ENCODE results near the gene CFAP46. TPM values are rescaled to one million over a fixed set of nuclear protein-coding genes. Genes with fewer than 3 reads are reported as not detected.

CFAP46 gene
- total RNA-seq, 2 experiments from 2014 or later = not detected

- intact Hi-C loops (cut with micrococcal nuclease; ENCODE audit: unreplicated experiment) = no loop called here
- Histone ChIP-seq H3K27ac (ENCODE audit: low read depth, low read length, poor library complexity, severe bottlenecking) (no peak overlapping the region), H3K36me3 (ENCODE audit: insufficient read depth, low read length) (no peaks in the 10 kb centered on the region), H3K4me2 (ENCODE audit: low read length) (no peak overlapping the region), H3K9me2 (ENCODE audit: insufficient read depth, low read length) (no peaks in the 10 kb centered on the region), H3K4me3 (ENCODE audit: low read depth, low read length, poor library complexity, severe bottlenecking) (no peak overlapping the region), H3K9me3 (ENCODE audit: low read length) (no peaks in the 10 kb centered on the region), H3K4me1 (ENCODE audit: insufficient read depth, low read length, poor library complexity, severe bottlenecking) (no peaks in the 10 kb centered on the region), H3K79me2 (ENCODE audit: insufficient read depth, low read depth, low read length) (no peaks in the 10 kb centered on the region), H4K20me1 (ENCODE audit: insufficient read depth, low read length) (no peaks in the 10 kb centered on the region), H2AFZ (ENCODE audit: low read length) (no peak overlapping the region)
- POLR2A ChIA-PET = no interaction called here
- TF ChIP-seq, protein P1, sequence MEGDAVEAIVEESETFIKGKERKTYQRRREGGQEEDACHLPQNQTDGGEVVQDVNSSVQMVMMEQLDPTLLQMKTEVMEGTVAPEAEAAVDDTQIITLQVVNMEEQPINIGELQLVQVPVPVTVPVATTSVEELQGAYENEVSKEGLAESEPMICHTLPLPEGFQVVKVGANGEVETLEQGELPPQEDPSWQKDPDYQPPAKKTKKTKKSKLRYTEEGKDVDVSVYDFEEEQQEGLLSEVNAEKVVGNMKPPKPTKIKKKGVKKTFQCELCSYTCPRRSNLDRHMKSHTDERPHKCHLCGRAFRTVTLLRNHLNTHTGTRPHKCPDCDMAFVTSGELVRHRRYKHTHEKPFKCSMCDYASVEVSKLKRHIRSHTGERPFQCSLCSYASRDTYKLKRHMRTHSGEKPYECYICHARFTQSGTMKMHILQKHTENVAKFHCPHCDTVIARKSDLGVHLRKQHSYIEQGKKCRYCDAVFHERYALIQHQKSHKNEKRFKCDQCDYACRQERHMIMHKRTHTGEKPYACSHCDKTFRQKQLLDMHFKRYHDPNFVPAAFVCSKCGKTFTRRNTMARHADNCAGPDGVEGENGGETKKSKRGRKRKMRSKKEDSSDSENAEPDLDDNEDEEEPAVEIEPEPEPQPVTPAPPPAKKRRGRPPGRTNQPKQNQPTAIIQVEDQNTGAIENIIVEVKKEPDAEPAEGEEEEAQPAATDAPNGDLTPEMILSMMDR (conservative IDR thresholded peaks at IDR 0.05; ENCODE audit: low read length) = no peak
- no peak for TF ChIP-seq EZH2phosphoT487 (IDR thresholded peaks at IDR 0.05; ENCODE audit: borderline replicate concordance, low read depth, low read length)
- no TSS peak for BruUV-seq (replicated peaks)
- CTCF ChIA-PET (ENCODE audit: unreplicated experiment) = no interaction called here
- DNase-seq (ENCODE audit: low spot score) = no peak
Measured at GRCh38 chr10:132916421-132916841, 25.9 kb downstream of the CFAP46 start.

DNA sequence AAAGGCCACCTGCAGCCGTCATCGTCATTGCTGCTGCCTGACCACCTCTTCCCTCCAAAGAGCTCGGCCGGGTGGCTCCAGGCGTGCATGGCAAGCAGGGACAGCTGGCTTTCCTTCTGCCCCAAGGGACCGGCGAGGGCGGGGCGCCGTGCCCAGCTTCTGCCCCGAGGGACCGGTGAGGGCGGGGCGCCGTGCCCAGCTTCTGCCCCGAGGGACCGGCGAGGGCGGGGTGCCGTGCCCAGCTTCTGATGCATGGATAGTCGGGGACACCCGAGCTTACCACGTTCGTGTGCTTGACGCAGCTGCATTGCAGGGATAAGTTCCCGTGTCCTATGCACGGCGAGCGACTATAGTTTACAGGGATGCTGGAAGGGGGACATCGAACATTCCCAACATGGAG is 27.0 kb downstream of the CFAP46 start:
- Histone ChIP-seq H3K9me3 (ENCODE audit: low read length) (no peaks in the 10 kb centered on the region), H3K9me2 (ENCODE audit: insufficient read depth, low read length) (no peaks in the 10 kb centered on the region), H2AFZ (ENCODE audit: low read length) (no peak overlapping the region), H4K20me1 (ENCODE audit: insufficient read depth, low read length) (no peaks in the 10 kb centered on the region), H3K4me1 (ENCODE audit: insufficient read depth, low read length, poor library complexity, severe bottlenecking) (no peaks in the 10 kb centered on the region), H3K79me2 (ENCODE audit: insufficient read depth, low read depth, low read length) (no peaks in the 10 kb centered on the region), H3K27ac (ENCODE audit: low read depth, low read length, poor library complexity, severe bottlenecking) (no peak overlapping the region), H3K36me3 (ENCODE audit: insufficient read depth, low read length) (no peaks in the 10 kb centered on the region), H3K4me2 (ENCODE audit: low read length) (no peak overlapping the region), H3K4me3 (ENCODE audit: low read depth, low read length, poor library complexity, severe bottlenecking) (no peak overlapping the region)
- ChIA-PET POLR2A (no interaction called here), CTCF (ENCODE audit: unreplicated experiment) (interaction anchor here (1.0 kb wide), 1 partner anchor 11 kb away, joined by 3 read pairs; no protein-coding TSS in a partner anchor)
- TF ChIP-seq, protein P1 (conservative IDR thresholded peaks at IDR 0.05; ENCODE audit: low read length) = no peak
- no peak for TF ChIP-seq EZH2phosphoT487 (IDR thresholded peaks at IDR 0.05; ENCODE audit: borderline replicate concordance, low read depth, low read length)
- DNase-seq (ENCODE audit: low spot score) = peak; percentile 4
- intact Hi-C loops (cut with micrococcal nuclease; ENCODE audit: unreplicated experiment) = no loop called here
- BruUV-seq (replicated peaks) = no TSS peak

- ChIA-PET POLR2A (no interaction called here), CTCF (ENCODE audit: unreplicated experiment) (interaction anchor here (1.0 kb wide), 1 partner anchor 10 kb away, joined by 3 read pairs; no protein-coding TSS in a partner anchor)
- no peaks in the 10 kb centered on the region for H3K36me3 ChIP-seq (ENCODE audit: insufficient read depth, low read length)
- no peak overlapping the region for H3K4me3 ChIP-seq (ENCODE audit: low read depth, low read length, poor library complexity, severe bottlenecking)
- H3K9me3 ChIP-seq (ENCODE audit: low read length) = no peaks in the 10 kb centered on the region
- no TSS peak for BruUV-seq (replicated peaks)
- no peaks in the 10 kb centered on the region for H3K9me2 ChIP-seq (ENCODE audit: insufficient read depth, low read length)
- TF ChIP-seq, protein P1 (conservative IDR thresholded peaks at IDR 0.05; ENCODE audit: low read length) = no peak
- TF ChIP-seq EZH2phosphoT487 (IDR thresholded peaks at IDR 0.05; ENCODE audit: borderline replicate concordance, low read depth, low read length) = no peak
- H3K4me2 ChIP-seq (ENCODE audit: low read length) = no peak overlapping the region
- intact Hi-C loops (cut with micrococcal nuclease; ENCODE audit: unreplicated experiment) = no loop called here
- H3K79me2 ChIP-seq (ENCODE audit: insufficient read depth, low read depth, low read length) = no peaks in the 10 kb centered on the region
- H3K4me1 ChIP-seq (ENCODE audit: insufficient read depth, low read length, poor library complexity, severe bottlenecking) = no peaks in the 10 kb centered on the region
- no peak for DNase-seq (ENCODE audit: low spot score)
- no peak overlapping the region for H3K27ac ChIP-seq (ENCODE audit: low read depth, low read length, poor library complexity, severe bottlenecking)
- no peaks in the 10 kb centered on the region for H4K20me1 ChIP-seq (ENCODE audit: insufficient read depth, low read length)
- H2AFZ ChIP-seq (ENCODE audit: low read length) = no peak overlapping the region
Measured at GRCh38 chr10:132914732-132915131, 27.6 kb downstream of the CFAP46 start.
